ENCODE results near the gene DIP2C.

DNA sequence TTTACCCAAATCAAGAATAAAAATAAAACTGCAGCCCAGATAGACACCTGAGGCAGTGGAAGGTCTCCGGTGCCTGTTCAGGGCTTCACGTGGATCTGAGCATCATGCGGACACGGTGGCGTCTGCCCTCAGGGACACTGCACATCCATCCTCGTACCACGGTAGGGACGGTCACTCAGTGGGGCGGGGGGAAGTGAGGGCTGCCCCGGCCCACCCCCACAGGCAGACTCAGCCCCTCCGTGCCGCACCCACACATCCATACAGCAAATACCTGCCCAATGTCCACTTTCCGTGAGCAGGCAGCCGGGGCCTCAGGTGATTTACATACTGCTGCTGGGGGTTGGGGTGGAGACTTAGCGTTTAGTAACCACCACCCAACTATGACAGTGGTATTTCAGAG lies 207.8 kb downstream of the DIP2C start:
- TF ChIP-seq, protein P1, sequence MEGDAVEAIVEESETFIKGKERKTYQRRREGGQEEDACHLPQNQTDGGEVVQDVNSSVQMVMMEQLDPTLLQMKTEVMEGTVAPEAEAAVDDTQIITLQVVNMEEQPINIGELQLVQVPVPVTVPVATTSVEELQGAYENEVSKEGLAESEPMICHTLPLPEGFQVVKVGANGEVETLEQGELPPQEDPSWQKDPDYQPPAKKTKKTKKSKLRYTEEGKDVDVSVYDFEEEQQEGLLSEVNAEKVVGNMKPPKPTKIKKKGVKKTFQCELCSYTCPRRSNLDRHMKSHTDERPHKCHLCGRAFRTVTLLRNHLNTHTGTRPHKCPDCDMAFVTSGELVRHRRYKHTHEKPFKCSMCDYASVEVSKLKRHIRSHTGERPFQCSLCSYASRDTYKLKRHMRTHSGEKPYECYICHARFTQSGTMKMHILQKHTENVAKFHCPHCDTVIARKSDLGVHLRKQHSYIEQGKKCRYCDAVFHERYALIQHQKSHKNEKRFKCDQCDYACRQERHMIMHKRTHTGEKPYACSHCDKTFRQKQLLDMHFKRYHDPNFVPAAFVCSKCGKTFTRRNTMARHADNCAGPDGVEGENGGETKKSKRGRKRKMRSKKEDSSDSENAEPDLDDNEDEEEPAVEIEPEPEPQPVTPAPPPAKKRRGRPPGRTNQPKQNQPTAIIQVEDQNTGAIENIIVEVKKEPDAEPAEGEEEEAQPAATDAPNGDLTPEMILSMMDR (IDR thresholded peaks at IDR 0.05), result no peak
- TF ChIP-seq POLR2A (IDR thresholded peaks at IDR 0.05), result no peak
